Measurements from ENCODE around the gene RELCH.

The RELCH gene

DNA sequence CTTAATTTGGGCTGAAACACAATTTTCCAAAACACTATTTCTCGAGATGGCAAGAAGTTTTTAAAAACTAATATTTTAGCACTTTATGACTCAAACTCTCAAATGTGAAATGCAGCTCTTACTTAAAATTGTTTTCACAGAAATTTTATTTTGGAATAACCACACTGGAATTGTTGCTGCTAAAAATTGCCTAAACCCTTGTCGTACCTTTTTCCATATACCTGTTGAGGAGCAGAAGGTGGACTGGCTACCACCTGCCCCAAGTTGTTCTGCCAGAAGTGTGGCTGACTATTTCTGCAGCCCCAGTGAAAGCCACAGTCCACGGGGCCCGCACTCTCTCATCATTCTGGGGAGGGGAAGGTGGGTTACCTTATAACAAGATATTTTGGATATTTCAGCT lies 161.4 kb downstream of the RELCH start:
- H4K8ac ChIP-seq (ENCODE audit: low read length), result no peak overlapping the region
- WGBS, result 90% methylated on average over 2 of the region's 4 CpGs

DNA sequence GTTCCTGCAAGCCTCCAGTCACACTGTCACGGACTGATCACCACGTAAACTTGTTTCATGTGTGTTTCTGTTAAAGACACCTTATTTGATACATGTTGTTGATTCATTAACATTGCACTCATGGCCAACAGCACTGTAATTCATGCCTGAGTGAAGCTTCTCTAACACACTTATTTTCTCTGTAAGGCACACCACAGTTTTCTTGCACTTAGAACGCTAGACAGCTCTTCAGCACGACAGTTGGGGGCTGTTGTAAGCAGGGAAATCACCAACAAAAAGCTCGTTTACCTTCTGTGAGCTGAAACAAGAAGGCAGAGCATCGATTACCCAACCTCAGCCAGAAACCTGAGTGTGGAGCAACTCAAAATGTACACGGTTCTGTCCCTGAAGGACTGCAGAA lies 166.1 kb downstream of the RELCH start:
- H3K4me3 ChIP-seq (ENCODE audit: insufficient read depth in 1 of 2, low read depth in 1 of 2, low read length in 2 of 2), result no peak overlapping the region
- H2BK15ac ChIP-seq (ENCODE audit: low read depth, poor library complexity, severe bottlenecking), result no peak overlapping the region
- H3K27ac ChIP-seq (ENCODE audit: low read length, poor library complexity, severe bottlenecking), result no peak overlapping the region
- H3K27me3 ChIP-seq (ENCODE audit: control insufficient read depth in 1 of 2, insufficient read depth in 1 of 2, low read length in 2 of 2), result no peaks in the 10 kb centered on the region
- no peak overlapping the region for H3K9ac ChIP-seq (ENCODE audit: low read length)
- no peak overlapping the region for H3K4me2 ChIP-seq (ENCODE audit: low read length, poor library complexity, severe bottlenecking)
- H2BK120ac ChIP-seq (ENCODE audit: low read depth, low read length), result no peak overlapping the region
- H3K14ac ChIP-seq (ENCODE audit: low read length in 2 of 2), result no peak overlapping the region
- H2AFZ ChIP-seq (ENCODE audit: low read depth, low read length), result no peak overlapping the region
- no peak for DNase-seq
- no peaks in the 10 kb centered on the region for H3K4me1 ChIP-seq (ENCODE audit: control insufficient read depth, insufficient read depth, low read depth, low read length)
- no peak overlapping the region for H3K4ac ChIP-seq (ENCODE audit: low read depth in 1 of 2, low read length in 2 of 2)
- no peak overlapping the region for H4K8ac ChIP-seq (ENCODE audit: low read length)
- no peak overlapping the region for H3K18ac ChIP-seq (ENCODE audit: low read depth in 1 of 2, low read length in 2 of 2)
- no peak overlapping the region for H2AK5ac ChIP-seq (ENCODE audit: low read length, severe bottlenecking)
- no peak overlapping the region for H4K91ac ChIP-seq (ENCODE audit: low read length)
- no peaks in the 10 kb centered on the region for H3K9me3 ChIP-seq (ENCODE audit: control insufficient read depth, low read length)
- whole genome bisulfite sequencing, result 79% methylated on average over 5 of the region's 7 CpGs
- H3K36me3 ChIP-seq (ENCODE audit: control insufficient read depth in 1 of 2, insufficient read depth in 2 of 2, low read depth in 1 of 2, low read length in 2 of 2), result no peaks in the 10 kb centered on the region
- no peak overlapping the region for H2BK12ac ChIP-seq (ENCODE audit: low read length in 2 of 2)
- H3K79me1 ChIP-seq (replicated peaks; ENCODE audit: low read length, poor library complexity, severe bottlenecking), result no peaks in the 10 kb centered on the region
- no peak overlapping the region for H2BK5ac ChIP-seq (ENCODE audit: low read depth, low read length, poor library complexity, severe bottlenecking)
- H3K23ac ChIP-seq (ENCODE audit: low read length in 2 of 2), result no peak overlapping the region

More for the DNA sequence above, 161.4 kb downstream of the RELCH start:
- DNase-seq, result no peak
- H3K27ac ChIP-seq (ENCODE audit: low read length, poor library complexity, severe bottlenecking), result no peak overlapping the region
- peak overlapping the region in 1 of 2 experiments; percentile 36 for H3K4me3 ChIP-seq (ENCODE audit: insufficient read depth in 1 of 2, low read depth in 1 of 2, low read length in 2 of 2)
- peaks cover 15 to 24% of the 10 kb centered on the region in 2 experiments for H3K27me3 ChIP-seq (ENCODE audit: control insufficient read depth in 1 of 2, insufficient read depth in 1 of 2, low read length in 2 of 2)
- H3K36me3 ChIP-seq (ENCODE audit: control insufficient read depth in 1 of 2, insufficient read depth in 2 of 2, low read depth in 1 of 2, low read length in 2 of 2), result no peaks in the 10 kb centered on the region
- no peak overlapping the region for H2BK120ac ChIP-seq (ENCODE audit: low read depth, low read length)
- no peak overlapping the region for H2BK12ac ChIP-seq (ENCODE audit: low read length in 2 of 2)
- H3K23ac ChIP-seq (ENCODE audit: low read length in 2 of 2), result no peak overlapping the region
- no peak overlapping the region for H3K18ac ChIP-seq (ENCODE audit: low read depth in 1 of 2, low read length in 2 of 2)
- H3K4me2 ChIP-seq (ENCODE audit: low read length, poor library complexity, severe bottlenecking), result no peak overlapping the region
- H3K9me3 ChIP-seq (ENCODE audit: control insufficient read depth, low read length), result no peaks in the 10 kb centered on the region
- H2BK15ac ChIP-seq (ENCODE audit: low read depth, poor library complexity, severe bottlenecking), result no peak overlapping the region
- H3K79me1 ChIP-seq (replicated peaks; ENCODE audit: low read length, poor library complexity, severe bottlenecking), result no peaks in the 10 kb centered on the region
- H3K9ac ChIP-seq (ENCODE audit: low read length), result no peak overlapping the region
- H3K14ac ChIP-seq (ENCODE audit: low read length in 2 of 2), result no peak overlapping the region
- no peak overlapping the region for H3K4ac ChIP-seq (ENCODE audit: low read depth in 1 of 2, low read length in 2 of 2)
- H2AK5ac ChIP-seq (ENCODE audit: low read length, severe bottlenecking), result no peak overlapping the region
- no peak overlapping the region for H4K91ac ChIP-seq (ENCODE audit: low read length)
- H2AFZ ChIP-seq (ENCODE audit: low read depth, low read length), result no peak overlapping the region
- no peak overlapping the region for H2BK5ac ChIP-seq (ENCODE audit: low read depth, low read length, poor library complexity, severe bottlenecking)
- H3K4me1 ChIP-seq (ENCODE audit: control insufficient read depth, insufficient read depth, low read depth, low read length), result no peaks in the 10 kb centered on the region

DNA sequence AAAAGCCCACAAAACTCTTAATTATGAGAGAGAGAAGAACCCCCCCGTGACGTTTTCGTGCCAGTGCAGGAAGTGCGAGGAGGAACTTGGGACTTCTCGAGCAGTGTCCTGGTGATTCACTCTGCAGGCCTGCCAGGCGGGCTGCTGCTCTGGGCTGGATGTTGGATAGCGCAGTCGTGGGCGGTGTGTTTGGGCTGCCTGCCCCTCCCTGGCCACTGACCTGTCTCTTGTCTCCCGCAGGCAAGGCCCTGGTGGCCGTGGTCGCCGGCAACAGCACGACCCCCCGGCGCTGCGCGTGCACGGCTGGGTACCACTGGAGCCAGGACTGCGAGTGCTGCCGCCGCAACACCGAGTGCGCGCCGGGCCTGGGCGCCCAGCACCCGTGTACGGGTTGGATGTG lies 167.1 kb downstream of the RELCH start:
- Histone ChIP-seq H3K27me3 (ENCODE audit: control insufficient read depth in 1 of 2, insufficient read depth in 1 of 2, low read length in 2 of 2) (no peaks in the 10 kb centered on the region), H3K14ac (ENCODE audit: low read length in 2 of 2) (no peak overlapping the region), H3K4me2 (ENCODE audit: low read length, poor library complexity, severe bottlenecking) (no peak overlapping the region), H3K4me1 (ENCODE audit: control insufficient read depth, insufficient read depth, low read depth, low read length) (no peaks in the 10 kb centered on the region), H4K8ac (ENCODE audit: low read length) (no peak overlapping the region), H2BK120ac (ENCODE audit: low read depth, low read length) (no peak overlapping the region), H3K79me1 (replicated peaks; ENCODE audit: low read length, poor library complexity, severe bottlenecking) (no peaks in the 10 kb centered on the region), H2BK5ac (ENCODE audit: low read depth, low read length, poor library complexity, severe bottlenecking) (no peak overlapping the region), H4K91ac (ENCODE audit: low read length) (no peak overlapping the region), H2BK12ac (ENCODE audit: low read length in 2 of 2) (no peak overlapping the region), H3K9ac (ENCODE audit: low read length) (no peak overlapping the region), H3K9me3 (ENCODE audit: control insufficient read depth, low read length) (no peaks in the 10 kb centered on the region), H3K18ac (ENCODE audit: low read depth in 1 of 2, low read length in 2 of 2) (no peak overlapping the region), H3K36me3 (ENCODE audit: control insufficient read depth in 1 of 2, insufficient read depth in 2 of 2, low read depth in 1 of 2, low read length in 2 of 2) (no peaks in the 10 kb centered on the region), H2AFZ (ENCODE audit: low read depth, low read length) (no peak overlapping the region), H3K4ac (ENCODE audit: low read depth in 1 of 2, low read length in 2 of 2) (no peak overlapping the region), H3K27ac (ENCODE audit: low read length, poor library complexity, severe bottlenecking) (no peak overlapping the region), H2BK15ac (ENCODE audit: low read depth, poor library complexity, severe bottlenecking) (no peak overlapping the region), H3K23ac (ENCODE audit: low read length in 2 of 2) (no peak overlapping the region), H3K4me3 (ENCODE audit: insufficient read depth in 1 of 2, low read depth in 1 of 2, low read length in 2 of 2) (no peak overlapping the region), H2AK5ac (ENCODE audit: low read length, severe bottlenecking) (no peak overlapping the region)
- no peak for DNase-seq
- WGBS, result 92% methylated on average over 29 of the region's 29 CpGs

DNA sequence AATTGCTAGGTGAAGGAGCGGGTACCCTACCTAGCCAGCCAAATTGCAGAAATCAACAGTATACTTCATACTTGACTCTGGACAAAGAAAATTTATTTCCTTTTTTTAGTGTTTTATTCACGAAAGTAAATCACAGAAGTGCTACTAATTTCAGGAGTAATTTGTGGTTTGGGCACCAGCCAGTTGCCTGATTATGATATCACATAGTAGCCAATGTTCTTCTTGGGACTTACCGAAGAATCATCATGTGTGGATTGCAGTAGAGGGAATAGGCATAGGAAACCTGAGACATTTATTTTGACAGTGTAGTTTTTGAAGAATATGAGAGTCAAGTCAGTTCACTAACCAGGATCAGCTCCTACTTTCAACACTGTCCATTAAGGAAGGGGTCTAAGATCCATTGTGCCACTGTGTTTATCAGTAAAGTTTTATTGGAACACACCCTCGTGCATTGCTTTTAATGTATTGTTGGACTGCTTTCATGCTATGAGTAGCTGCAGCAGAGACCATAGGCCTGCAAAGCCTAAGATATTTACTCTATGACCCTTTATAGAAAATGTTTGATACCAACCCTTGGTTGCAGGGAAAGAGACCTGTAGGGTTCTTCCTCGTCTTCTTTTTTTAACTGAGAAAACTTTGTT lies 170.1 kb downstream of the RELCH start:
- H3K36me3 ChIP-seq (ENCODE audit: control insufficient read depth in 1 of 2, insufficient read depth in 2 of 2, low read depth in 1 of 2, low read length in 2 of 2), result no peaks in the 10 kb centered on the region
- H3K23ac ChIP-seq (ENCODE audit: low read length in 2 of 2), result no peak overlapping the region
- no peak overlapping the region for H3K4ac ChIP-seq (ENCODE audit: low read depth in 1 of 2, low read length in 2 of 2)
- no peak for DNase-seq
- H3K79me1 ChIP-seq (replicated peaks; ENCODE audit: low read length, poor library complexity, severe bottlenecking), result no peaks in the 10 kb centered on the region
- H2BK12ac ChIP-seq (ENCODE audit: low read length in 2 of 2), result no peak overlapping the region
- no peak overlapping the region for H3K27ac ChIP-seq (ENCODE audit: low read length, poor library complexity, severe bottlenecking)
- no peak overlapping the region for H4K91ac ChIP-seq (ENCODE audit: low read length)
- H2BK120ac ChIP-seq (ENCODE audit: low read depth, low read length), result no peak overlapping the region
- H3K4me2 ChIP-seq (ENCODE audit: low read length, poor library complexity, severe bottlenecking), result no peak overlapping the region
- no peak overlapping the region for H2BK15ac ChIP-seq (ENCODE audit: low read depth, poor library complexity, severe bottlenecking)
- peaks cover 0 to 7% of the 10 kb centered on the region in 2 experiments for H3K27me3 ChIP-seq (ENCODE audit: control insufficient read depth in 1 of 2, insufficient read depth in 1 of 2, low read length in 2 of 2)
- no peak overlapping the region for H4K8ac ChIP-seq (ENCODE audit: low read length)
- H3K14ac ChIP-seq (ENCODE audit: low read length in 2 of 2), result no peak overlapping the region
- no peaks in the 10 kb centered on the region for H3K9me3 ChIP-seq (ENCODE audit: control insufficient read depth, low read length)
- H3K18ac ChIP-seq (ENCODE audit: low read depth in 1 of 2, low read length in 2 of 2), result no peak overlapping the region
- no peak overlapping the region for H3K9ac ChIP-seq (ENCODE audit: low read length)
- no peak overlapping the region for H3K4me3 ChIP-seq (ENCODE audit: insufficient read depth in 1 of 2, low read depth in 1 of 2, low read length in 2 of 2)
- H3K4me1 ChIP-seq (ENCODE audit: control insufficient read depth, insufficient read depth, low read depth, low read length), result no peaks in the 10 kb centered on the region
- H2BK5ac ChIP-seq (ENCODE audit: low read depth, low read length, poor library complexity, severe bottlenecking), result no peak overlapping the region
- WGBS, result 86% methylated on average over 4 of the region's 5 CpGs
- H2AFZ ChIP-seq (ENCODE audit: low read depth, low read length), result no peak overlapping the region
- H2AK5ac ChIP-seq (ENCODE audit: low read length, severe bottlenecking), result no peak overlapping the region
